GM23248 (cell line): ENCODE data around the gene TRIM44. TPM values are rescaled to one million over a fixed set of nuclear protein-coding genes. Genes with fewer than 3 reads are reported as not detected.
"Not testable (repeated sequence)": the region's sequence is repeated elsewhere in the genome, so short reads cannot be mapped to it uniquely, and the experiment has no call there.

Source experiments
- DNase-seq: peaks from one replicate; pipeline ENCODE4 v3.0.0-alpha.2; 2015
- H2AFZ ChIP-seq: fragments of 200-600 bp; sonication (generic); 2 replicates; pipeline ENCODE4 v1.6.1; 2016; ENCODE audit warnings: antibody characterized with exemption
- H3F3A ChIP-seq: fragments of 200-600 bp; sonication (generic); 2 replicates; pipeline ENCODE4 v1.6.1; 2016; ENCODE audit warnings: mild to moderate bottlenecking, antibody characterized with exemption, mixed run types; ENCODE audit not compliant: insufficient read depth
- H3K27ac ChIP-seq: fragments of 200-600 bp; sonication (generic); 2 replicates; pipeline ENCODE4 v1.5.1; 2016; ENCODE audit warnings: mild to moderate bottlenecking
- H3K27me3 ChIP-seq: fragments of 200-600 bp; sonication (generic); replicated peaks from 2 replicates; pipeline ENCODE4 v1.6.1; 2016; ENCODE audit warnings: mild to moderate bottlenecking; ENCODE audit not compliant: insufficient read depth
- H3K36me3 ChIP-seq: fragments of 200-600 bp; sonication (generic); 2 replicates; pipeline ENCODE4 v1.6.1; 2016; ENCODE audit warnings: low read depth, mild to moderate bottlenecking
- H3K4me1 ChIP-seq: fragments of 200-600 bp; sonication (generic); 2 replicates; pipeline ENCODE4 v1.6.1; 2016; ENCODE audit warnings: mild to moderate bottlenecking; ENCODE audit not compliant: insufficient read depth
- H3K4me2 ChIP-seq: fragments of 200-600 bp; sonication (generic); one replicate; pipeline ENCODE4 v1.6.1; 2016; ENCODE audit warnings: mild to moderate bottlenecking; ENCODE audit not compliant: unreplicated experiment
- H3K4me3 ChIP-seq: fragments of 200-600 bp; sonication (generic); 2 replicates; pipeline ENCODE4 v1.5.1; 2016; ENCODE audit warnings: mild to moderate bottlenecking
- H3K79me2 ChIP-seq: fragments of 200-600 bp; sonication (generic); 2 replicates; pipeline ENCODE4 v1.6.1; 2016; ENCODE audit warnings: mild to moderate bottlenecking; ENCODE audit not compliant: insufficient read depth
- H3K9ac ChIP-seq: fragments of 200-600 bp; sonication (generic); 2 replicates; pipeline ENCODE4 v1.6.1; 2016; ENCODE audit warnings: mild to moderate bottlenecking
- H3K9me2 ChIP-seq: fragments of 200-600 bp; sonication (generic); 2 replicates; pipeline ENCODE4 v1.6.1; 2016; ENCODE audit warnings: mixed run types, mild to moderate bottlenecking, moderate library complexity; ENCODE audit not compliant: insufficient read depth
- H3K9me3 ChIP-seq: fragments of 200-600 bp; sonication (generic); one replicate; pipeline ENCODE4 v1.6.1; 2017; ENCODE audit warnings: low read depth
- H4K20me1 ChIP-seq: fragments of 200-600 bp; sonication (generic); 2 replicates; pipeline ENCODE4 v1.6.0; 2016; ENCODE audit not compliant: insufficient read depth
- EZH2 ChIP-seq: fragments of 200-600 bp; sonication (generic); IDR thresholded peaks from 2 replicates; pipeline ENCODE4 v1.6.1; 2018; ENCODE audit warnings: antibody characterized with exemption, mild to moderate bottlenecking; ENCODE audit not compliant: insufficient read depth, poor library complexity, severe bottlenecking
- EZH2phosphoT487 ChIP-seq: fragments of 200-600 bp; sonication (generic); IDR thresholded peaks from 2 replicates; pipeline ENCODE4 v1.6.1; 2018; ENCODE audit warnings: antibody characterized with exemption, moderate library complexity, mild to moderate bottlenecking, low read depth; ENCODE audit not compliant: insufficient read depth
- WGBS, 2 experiments: methylation state at CpG; one replicate each; pipeline ENCODE4 v1.1.6; 2015 to 2017; ENCODE audit warnings: low lambda C conversion rate in 2 of 2, low coverage in 1 of 2; ENCODE audit errors: missing lambda C conversion rate in 2 of 2; 5-methylcytosine and 5-hydroxymethylcytosine counted together
- in situ Hi-C: fragments of 300-500 bp; cut with MboI; formaldehyde crosslinking; loops from 2 replicates; pipeline ENCODE4 v1.15.0; 2020
- polyA plus RNA-seq: library from polyadenylated mRNA; unstranded; fragments of >200 nt; fragmentation: Nextera tagmentation; extraction: Ambion mirVana; gene quantifications from 2 replicates; pipeline ENCODE4 v1.2.1, GENCODE V29; 2016
- total RNA-seq: library from RNA; depleted of rRNA; stranded (reverse); fragments of >200 nt; shearing (Covaris generic); gene quantifications from 2 replicates; pipeline ENCODE4 v1.2.3, GENCODE V29; 2014

Gene TRIM44
- total and polyA plus RNA-seq, 2 experiments from 2014 or later, result 32.2 to 37.1 TPM

- Histone ChIP-seq H3K4me1 (no peaks in the 10 kb centered on the region), H3K9me2 (no peaks in the 10 kb centered on the region)
- 54 to 56% methylated on average over 3 of the region's 3 CpGs for WGBS, 2 experiments
Measured at GRCh38 chr11:35857922-35858321, 195.3 kb downstream of the TRIM44 start.

GRCh38 chr11:35859301-35859700 lies 196.7 kb downstream of the TRIM44 start:
- Histone ChIP-seq H3K36me3 (no peaks in the 10 kb centered on the region), H3F3A (no peaks in the 10 kb centered on the region), H4K20me1 (no peaks in the 10 kb centered on the region), H2AFZ (no peak overlapping the region), H3K79me2 (no peaks in the 10 kb centered on the region), H3K4me1 (no peaks in the 10 kb centered on the region), H3K27ac (no peak overlapping the region), H3K9ac (no peak overlapping the region), H3K27me3 (no peaks in the 10 kb centered on the region), H3K9me2 (no peaks in the 10 kb centered on the region), H3K9me3 (no peaks in the 10 kb centered on the region), H3K4me2 (no peak overlapping the region), H3K4me3 (no peak overlapping the region)
- peak; percentile 14 for DNase-seq
- in situ Hi-C loops, result no loop called here
- TF ChIP-seq EZH2phosphoT487, result no peak
- TF ChIP-seq EZH2, result no peak
- 81 to 98% methylated on average over 2 of the region's 2 CpGs for WGBS, 2 experiments

More at GRCh38 chr11:35857922-35858321, 195.3 kb downstream of the TRIM44 start:
- Histone ChIP-seq H3K4me2 (no peak overlapping the region), H2AFZ (no peak overlapping the region), H3K27me3 (no peaks in the 10 kb centered on the region), H4K20me1 (no peaks in the 10 kb centered on the region), H3K9me3 (no peaks in the 10 kb centered on the region), H3K27ac (no peak overlapping the region), H3K9ac (no peak overlapping the region), H3F3A (no peaks in the 10 kb centered on the region), H3K36me3 (no peaks in the 10 kb centered on the region), H3K4me3 (no peak overlapping the region), H3K79me2 (no peaks in the 10 kb centered on the region)
- TF ChIP-seq EZH2phosphoT487 (no peak), EZH2 (no peak)
- in situ Hi-C loops, result no loop called here
- no peak for DNase-seq

GRCh38 chr11:35860194-35860593 lies 197.6 kb downstream of the TRIM44 start:
- H3K4me1 ChIP-seq, H3K27ac ChIP-seq, H2AFZ ChIP-seq, H4K20me1 ChIP-seq, H3K27me3 ChIP-seq, H3K4me3 ChIP-seq, H3K9me2 ChIP-seq, H3K9me3 ChIP-seq, H3F3A ChIP-seq, H3K4me2 ChIP-seq, H3K79me2 ChIP-seq, DNase-seq, H3K9ac ChIP-seq, in situ Hi-C loops, H3K36me3 ChIP-seq: not testable (repeated sequence)
- WGBS, 2 experiments, result 84 to 86% methylated on average over 3 of the region's 3 CpGs

- DNase-seq, result no peak
- Histone ChIP-seq H2AFZ (no peak overlapping the region), H3K9me3 (no peaks in the 10 kb centered on the region), H3K27ac (no peak overlapping the region), H3K4me2 (no peak overlapping the region), H4K20me1 (no peaks in the 10 kb centered on the region), H3K36me3 (no peaks in the 10 kb centered on the region), H3K4me1 (no peaks in the 10 kb centered on the region), H3K4me3 (no peak overlapping the region), H3K9me2 (no peaks in the 10 kb centered on the region), H3K27me3 (no peaks in the 10 kb centered on the region), H3F3A (no peaks in the 10 kb centered on the region), H3K9ac (no peak overlapping the region), H3K79me2 (no peaks in the 10 kb centered on the region)
- in situ Hi-C loops, result no loop called here
- no peak for TF ChIP-seq EZH2
- no peak for TF ChIP-seq EZH2phosphoT487
- WGBS, 2 experiments, result 82 to 84% methylated on average over 14 to 15 of the region's 15 CpGs
Measured at GRCh38 chr11:35861191-35861590, 198.6 kb downstream of the TRIM44 start.

- 33 to 38% methylated on average over 3 of the region's 3 CpGs for WGBS, 2 experiments
Measured at GRCh38 chr11:35862666-35863065, 200.1 kb downstream of the TRIM44 start.

More at GRCh38 chr11:35862666-35863065, 200.1 kb downstream of the TRIM44 start:
- TF ChIP-seq EZH2phosphoT487 (no peak), EZH2 (no peak)
- Histone ChIP-seq H3K9ac (no peak overlapping the region), H3K4me1 (no peaks in the 10 kb centered on the region), H4K20me1 (no peaks in the 10 kb centered on the region), H3K9me3 (no peaks in the 10 kb centered on the region), H3K27me3 (no peaks in the 10 kb centered on the region), H3F3A (no peaks in the 10 kb centered on the region), H3K9me2 (no peaks in the 10 kb centered on the region), H3K27ac (no peak overlapping the region), H3K4me3 (no peak overlapping the region), H3K4me2 (no peak overlapping the region), H3K79me2 (no peaks in the 10 kb centered on the region), H3K36me3 (no peaks in the 10 kb centered on the region), H2AFZ (no peak overlapping the region)
- in situ Hi-C loops, result no loop called here
- DNase-seq, result no peak
